Measurements from ENCODE around the gene P2RY11. TPM values are rescaled to one million over a fixed set of nuclear protein-coding genes. Genes with fewer than 3 reads are reported as not detected.

The P2RY11 gene
- total and polyA plus RNA-seq, 2 of the 4 experiments (the other 2 are of a cell fraction): 0.54 to 4.5 TPM

DNA sequence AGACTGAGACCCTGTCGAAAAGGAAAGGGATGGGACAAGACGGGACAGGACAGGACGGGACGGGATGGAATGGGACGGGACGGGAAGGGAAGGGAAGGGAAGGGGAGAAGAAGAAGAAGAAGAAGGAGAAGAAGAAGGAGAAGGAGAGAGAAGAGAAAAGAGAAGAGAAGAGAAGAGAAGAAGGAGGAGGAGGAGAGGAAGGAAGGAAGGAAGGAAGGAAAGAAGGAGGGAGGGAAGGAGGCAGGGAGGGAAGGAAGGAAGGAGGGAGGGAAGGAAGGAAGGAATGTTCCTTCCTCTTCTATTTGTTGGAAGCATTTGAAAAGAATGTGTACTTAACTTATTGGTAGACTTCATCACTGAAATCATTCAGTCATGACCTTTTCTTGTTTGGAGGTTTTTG is 35.0 kb upstream of the P2RY11 start:
- no peak overlapping the region for H3K27ac ChIP-seq (ENCODE audit: insufficient read depth, low read length)
- no peak overlapping the region for H2AFZ ChIP-seq (replicated peaks; ENCODE audit: low read length, poor library complexity)
- no peaks in the 10 kb centered on the region for H3K36me3 ChIP-seq (ENCODE audit: control insufficient read depth, insufficient read depth, low read length)
- H4K5ac ChIP-seq (ENCODE audit: low read depth, low read length): no peak overlapping the region
- in situ Hi-C loops (cut with MboI; ENCODE audit: low sequenced_read_pairs) (no loop called here), intact Hi-C loops (cut with micrococcal nuclease) (no loop called here), dilution Hi-C loops (cut with HindIII; ENCODE audit: low sequenced_read_pairs, unreplicated experiment) (no loop called here)
- no peak overlapping the region for H2AK9ac ChIP-seq (replicated peaks; ENCODE audit: low read depth, low read length, poor library complexity)
- no peak overlapping the region for H3K4me2 ChIP-seq (ENCODE audit: low read depth, low read length)
- no peaks in the 10 kb centered on the region for H3K79me1 ChIP-seq (ENCODE audit: low read depth in 1 of 2, low read length in 2 of 2)
- no peak overlapping the region for H3K23ac ChIP-seq (ENCODE audit: low read depth, low read length)
- H2BK20ac ChIP-seq (ENCODE audit: low read depth, low read length): no peak overlapping the region
- H3K18ac ChIP-seq (ENCODE audit: low read depth, low read length): no peak overlapping the region
- ChIA-PET POLR2A (ENCODE audit: unreplicated experiment) (interaction anchor here (0.7 kb wide), 1 partner anchor 229 kb away, joined by 4 read pairs; no protein-coding TSS in a partner anchor), CTCF (no interaction called here)
- no peak overlapping the region for H2BK15ac ChIP-seq (ENCODE audit: low read depth, low read length)
- H4K20me1 ChIP-seq (ENCODE audit: insufficient read depth, low read length): no peaks in the 10 kb centered on the region
- H3K9me1 ChIP-seq (ENCODE audit: insufficient read depth, low read length): no peaks in the 10 kb centered on the region
- H4K91ac ChIP-seq (ENCODE audit: insufficient read depth, low read depth, low read length): no peak overlapping the region
- peaks cover 10% of the 10 kb centered on the region for H3K27me3 ChIP-seq (ENCODE audit: control insufficient read depth, insufficient read depth, low read length)
- DNase-seq (no peak), ATAC-seq (ENCODE audit: low read depth) (no peak)
- no peak overlapping the region for H3K4me3 ChIP-seq (ENCODE audit: insufficient read depth, low read depth, low read length)
- H3K4ac ChIP-seq (ENCODE audit: low read depth, low read length): no peak overlapping the region
- H3K9ac ChIP-seq (ENCODE audit: low read depth, low read length): no peak overlapping the region
- H2AK5ac ChIP-seq (ENCODE audit: low read depth, low read length): no peak overlapping the region
- no peak overlapping the region for H2BK5ac ChIP-seq (ENCODE audit: low read depth, low read length, poor library complexity, severe bottlenecking)
- 60% methylated on average over 4 of the region's 6 CpGs; no CpG with 5 or more reads in 1 of the 2 experiments for WGBS, 2 experiments (ENCODE audit: extremely low coverage in 2 of 2, insufficient read length in 1 of 2)
- H3K14ac ChIP-seq (replicated peaks; ENCODE audit: low read depth, low read length): no peak overlapping the region
- no peak for TF ChIP-seq CEBPB (IDR thresholded peaks at IDR 0.05; ENCODE audit: low read depth, low read length)
- TF ChIP-seq CHD1 (IDR thresholded peaks at IDR 0.05; ENCODE audit: low read depth, low read length): no peak
- TF ChIP-seq MAZ (IDR thresholded peaks at IDR 0.05; ENCODE audit: borderline replicate concordance, low read depth, low read length): no peak
- no peak for TF ChIP-seq MXI1 (IDR thresholded peaks at IDR 0.05; ENCODE audit: borderline replicate concordance, low read depth, low read length)
- no peaks in the 10 kb centered on the region for H3K4me1 ChIP-seq (ENCODE audit: control insufficient read depth, insufficient read depth, low read length)
- peaks cover 7% of the 10 kb centered on the region; the same call in 1 of the 2 replicates for H3K9me3 ChIP-seq (ENCODE audit: control insufficient read depth, insufficient read depth, low read length)
- no peak overlapping the region for H2BK120ac ChIP-seq (ENCODE audit: low read depth, low read length)
- no peak overlapping the region for H4K8ac ChIP-seq (ENCODE audit: low read depth in 2 of 2, low read length in 2 of 2)
- H3K56ac ChIP-seq (ENCODE audit: extremely low read depth, insufficient read depth, low read length): no peak overlapping the region
- BruUV-seq (replicated peaks): no TSS peak

All from IMR-90 (cell line).